ENCODE results near the gene BOK.

Gene BOK

GRCh38 chr2:241538838-241539615, 19.5 kb upstream of the BOK start:
- FAIRE-seq (no peak), DNase-seq (ENCODE audit: low spot score) (no peak)

GRCh38 chr2:241539616-241540374, 18.8 kb upstream of the BOK start:
- no peak for FAIRE-seq
- DNase-seq (ENCODE audit: low spot score) = no peak

- DNase-seq (ENCODE audit: low spot score) = peak; percentile 19
These were observed 18.2 kb upstream of the BOK start for GRCh38 chr2:241540401-241540770.

GRCh38 chr2:241540771-241541561, 17.6 kb upstream of the BOK start:
- DNase-seq (ENCODE audit: low spot score) (no peak), FAIRE-seq (no peak)

More at GRCh38 chr2:241540401-241540770, 18.2 kb upstream of the BOK start:
- FAIRE-seq = no peak

GRCh38 chr2:241541564-241542277, 16.8 kb upstream of the BOK start:
- no peak for FAIRE-seq
- DNase-seq (ENCODE audit: low spot score) = no peak

- FAIRE-seq (no peak), DNase-seq (ENCODE audit: low spot score) (no peak)
These were observed 16.3 kb upstream of the BOK start for GRCh38 chr2:241542278-241542605.

- FAIRE-seq = no peak
These were observed 13.4 kb upstream of the BOK start for GRCh38 chr2:241545106-241545505.

GRCh38 chr2:241545523-241546473, 12.7 kb upstream of the BOK start:
- no peak for DNase-seq (ENCODE audit: low spot score)
- FAIRE-seq = no peak

More at GRCh38 chr2:241545106-241545505, 13.4 kb upstream of the BOK start:
- no peak for DNase-seq (ENCODE audit: low spot score)

GRCh38 chr2:241546771-241547498, 11.6 kb upstream of the BOK start:
- DNase-seq (ENCODE audit: low spot score) = peak; percentile 99

GRCh38 chr2:241547781-241548450, 10.6 kb upstream of the BOK start:
- FAIRE-seq = no peak
- no peak for DNase-seq (ENCODE audit: low spot score)

More at GRCh38 chr2:241546771-241547498, 11.6 kb upstream of the BOK start:
- FAIRE-seq = peak; percentile 95

GRCh38 chr2:241548451-241548835, 10.1 kb upstream of the BOK start:
- DNase-seq (ENCODE audit: low spot score) = no peak
- FAIRE-seq = no peak

- DNase-seq (ENCODE audit: low spot score) (no peak), FAIRE-seq (no peak)
These were observed 7.6 kb upstream of the BOK start for GRCh38 chr2:241550616-241551580.

GRCh38 chr2:241551599-241551997, 6.9 kb upstream of the BOK start:
- FAIRE-seq (no peak), DNase-seq (ENCODE audit: low spot score) (no peak)

- DNase-seq (ENCODE audit: low spot score) (no peak), FAIRE-seq (no peak)
These were observed 6.4 kb upstream of the BOK start for GRCh38 chr2:241551998-241552737.

GRCh38 chr2:241553512-241553830, 5.1 kb upstream of the BOK start:
- FAIRE-seq (no peak), DNase-seq (ENCODE audit: low spot score) (no peak)

- no peak for FAIRE-seq
- DNase-seq (ENCODE audit: low spot score) = no peak
These were observed 4.6 kb upstream of the BOK start for GRCh38 chr2:241553981-241554380.

- FAIRE-seq (no peak), DNase-seq (ENCODE audit: low spot score) (no peak)
These were observed 3.8 kb upstream of the BOK start for GRCh38 chr2:241554610-241555322.

Data from RCC 7860 (cell line).